Non-pigmented ciliary epithelial cell (primary cell): ENCODE data around the gene MICB.
"Not testable (repeated sequence)": the region's sequence is repeated elsewhere in the genome, so short reads cannot be mapped to it uniquely, and the experiment has no call there.

Source experiments
- DNase-seq: peaks from one replicate; pipeline ENCODE4 v3.0.0-alpha.2; 2010; ENCODE audit warnings: low read depth

The MICB gene

GRCh38 chr6:31474871-31475286 lies 23.1 kb upstream of the MICB start:
- no peak for DNase-seq

DNA sequence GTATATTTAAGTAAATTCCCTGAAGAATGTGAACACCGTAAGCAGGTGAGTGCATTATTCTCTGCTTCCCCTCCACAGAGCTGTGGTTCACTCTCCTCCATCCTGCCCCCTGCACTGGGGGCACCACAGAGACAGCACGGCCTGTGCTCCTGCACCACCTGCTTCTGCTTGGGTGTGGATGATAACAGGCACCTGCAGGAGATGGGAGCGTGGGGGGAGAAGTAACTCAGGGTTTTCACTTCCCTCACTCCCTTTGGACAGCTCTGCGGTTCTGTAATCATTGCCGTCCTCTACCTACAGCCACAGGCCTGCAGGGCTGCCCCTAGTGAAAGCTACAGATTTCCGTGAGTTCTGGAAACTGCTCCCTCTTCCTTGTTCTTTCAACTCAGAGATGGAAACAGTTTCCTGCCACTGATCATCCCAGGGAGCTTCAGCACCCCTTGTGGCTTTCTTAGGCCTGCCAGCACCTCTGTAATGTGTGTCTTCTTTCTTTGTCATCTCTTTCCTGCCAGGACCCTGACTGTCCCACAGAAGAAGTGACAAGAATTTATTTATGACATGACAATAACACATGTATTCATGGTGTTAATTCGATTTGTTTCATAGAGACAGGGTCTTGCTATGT lies 21.3 kb upstream of the MICB start:
- DNase-seq, result no peak

- no peak for DNase-seq
Measured at GRCh38 chr6:31477521-31477920, 20.4 kb upstream of the MICB start.

GRCh38 chr6:31478186-31478950 lies 19.6 kb upstream of the MICB start:
- no peak for DNase-seq

DNA sequence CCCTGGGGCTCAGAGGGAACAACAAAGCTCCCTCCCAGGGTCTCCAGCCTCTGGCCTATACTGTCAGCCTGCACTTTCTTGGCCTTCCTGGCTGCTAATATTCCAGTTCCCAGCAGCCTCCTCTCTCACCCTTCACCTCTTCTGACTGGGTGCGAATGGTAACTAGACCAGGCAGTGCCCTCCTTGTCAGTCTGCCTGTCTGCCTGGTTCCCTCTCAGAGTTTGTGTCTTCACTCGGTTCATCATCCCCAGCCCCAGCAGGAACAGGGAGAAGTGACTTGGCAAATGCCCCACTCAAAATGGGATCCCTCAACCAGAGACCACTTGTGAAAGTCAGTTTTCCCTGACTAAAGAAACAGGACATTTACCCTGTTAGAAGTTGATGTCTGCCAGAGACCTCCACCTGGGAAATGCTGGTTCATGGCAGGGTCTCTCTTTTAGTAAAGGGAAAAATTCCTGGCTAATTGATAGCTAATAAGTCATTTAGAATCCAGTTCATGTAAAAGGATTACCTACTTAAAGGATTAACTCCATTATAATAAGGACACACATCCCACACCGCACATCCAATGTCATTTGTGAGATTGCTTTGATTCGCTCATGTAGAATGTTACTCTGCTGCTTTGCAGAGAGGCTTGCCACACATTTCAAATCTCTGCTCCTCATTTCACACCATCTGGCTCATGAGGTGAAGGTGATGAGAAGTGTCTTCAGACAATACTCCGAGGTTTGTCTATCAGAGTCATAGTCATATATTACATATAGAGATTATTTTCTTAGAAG lies 18.6 kb upstream of the MICB start:
- DNase-seq, result no peak

DNA sequence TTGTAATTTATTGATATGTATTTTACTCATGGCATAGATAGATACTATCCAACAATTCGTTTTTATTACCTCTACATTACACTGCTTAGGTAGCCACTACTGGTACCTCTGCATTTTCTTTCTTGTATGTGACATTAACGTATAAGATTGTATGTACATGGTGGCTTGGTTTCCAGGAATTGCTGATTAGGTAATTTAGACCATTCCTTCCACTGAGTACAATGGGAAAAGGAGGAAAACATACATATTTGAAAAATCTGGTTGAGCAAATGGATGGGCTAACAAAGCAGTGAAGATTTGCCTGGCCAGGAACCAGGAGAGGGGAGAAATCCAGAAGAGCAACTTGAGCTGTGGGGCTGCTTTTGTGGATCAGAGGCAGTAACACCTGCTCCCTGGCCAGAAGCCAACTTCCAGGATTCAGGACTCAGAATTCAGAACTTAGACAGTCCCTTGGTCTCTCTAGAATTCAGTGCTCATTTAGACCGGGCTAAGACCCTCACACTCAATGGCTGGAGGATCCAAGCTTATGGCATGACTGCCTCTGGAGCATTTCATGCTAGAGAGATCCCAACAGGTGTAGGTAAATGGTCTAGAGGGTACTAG lies 17.9 kb upstream of the MICB start:
- no peak for DNase-seq

DNA sequence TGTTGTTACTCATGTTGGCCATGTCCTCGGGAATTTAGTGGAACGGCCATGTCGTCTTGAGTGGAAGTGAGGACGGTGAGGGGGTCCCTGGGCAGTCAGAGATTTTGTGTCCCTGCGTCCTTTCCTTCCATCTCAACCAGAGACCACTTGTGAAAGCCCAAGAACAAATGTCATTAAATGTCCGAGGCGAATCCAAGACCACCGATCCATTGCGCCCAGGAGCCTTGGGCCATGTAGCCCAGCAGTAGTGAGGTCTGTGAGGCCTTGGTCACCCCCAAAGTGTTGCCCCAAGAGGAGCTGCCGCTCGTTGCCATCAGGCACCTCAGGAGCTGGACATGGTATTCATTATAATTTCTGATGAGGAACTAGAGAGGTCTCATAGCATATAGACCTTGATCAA lies 17.4 kb upstream of the MICB start:
- no peak for DNase-seq

DNA sequence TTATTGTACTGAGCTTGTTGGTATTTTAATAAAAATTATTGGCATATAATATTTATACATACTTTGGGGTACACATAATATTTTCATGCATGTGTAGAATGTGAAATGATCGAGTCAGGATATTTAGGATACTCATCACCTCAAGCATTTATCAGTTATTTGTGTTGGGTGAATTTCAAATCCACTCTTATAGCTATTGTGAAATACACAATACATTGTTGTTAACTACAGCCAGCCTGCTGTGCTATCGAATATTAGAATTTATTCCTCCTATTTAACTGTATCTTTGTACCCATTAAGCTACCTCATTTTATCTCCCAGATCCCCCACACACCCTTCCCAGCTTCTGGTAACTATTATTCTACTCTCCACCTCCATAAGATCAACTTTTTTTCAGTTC lies 14.6 kb upstream of the MICB start:
- DNase-seq, result no peak

- no peak for DNase-seq
Measured at GRCh38 chr6:31485055-31485454, 12.9 kb upstream of the MICB start.

DNA sequence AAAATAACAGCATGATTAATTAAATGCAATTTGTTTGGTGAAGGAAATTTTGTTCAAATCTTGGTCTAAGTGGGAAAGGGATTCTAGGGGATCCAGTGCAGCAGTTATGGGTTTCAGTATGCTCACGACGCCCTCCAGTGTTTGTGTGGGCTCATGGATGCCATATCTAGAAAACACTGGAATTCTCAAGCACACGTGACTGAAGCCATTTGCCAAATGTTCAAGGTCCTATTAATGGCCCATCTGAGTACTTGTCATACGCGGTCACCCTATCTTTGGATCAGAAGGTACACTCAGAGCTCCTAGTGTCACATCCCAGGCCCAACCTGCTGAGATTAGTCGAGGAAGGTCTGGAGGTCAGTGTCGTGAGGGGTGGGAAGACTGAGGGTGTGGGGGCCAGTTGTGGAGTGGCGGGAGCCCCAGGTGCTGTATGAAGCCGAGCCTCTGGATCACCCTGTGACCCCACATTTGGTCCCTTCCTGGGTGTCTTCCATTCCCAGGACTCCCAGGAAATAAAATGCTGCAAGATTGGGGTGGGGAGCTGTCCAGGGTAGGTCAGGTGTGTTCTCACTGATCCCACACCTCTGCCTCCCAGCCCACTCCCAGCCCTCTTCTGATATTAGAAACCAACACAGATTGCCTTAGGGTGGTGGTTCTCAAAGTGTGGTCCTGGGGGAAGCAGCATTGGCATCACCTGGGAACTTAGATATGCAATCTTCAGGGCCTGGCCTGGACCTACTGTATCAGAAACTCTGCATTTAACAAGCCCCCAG lies 11.7 kb upstream of the MICB start:
- not testable (repeated sequence) for DNase-seq

- not testable (repeated sequence) for DNase-seq
Measured at GRCh38 chr6:31487674-31488073, 10.3 kb upstream of the MICB start.

DNA sequence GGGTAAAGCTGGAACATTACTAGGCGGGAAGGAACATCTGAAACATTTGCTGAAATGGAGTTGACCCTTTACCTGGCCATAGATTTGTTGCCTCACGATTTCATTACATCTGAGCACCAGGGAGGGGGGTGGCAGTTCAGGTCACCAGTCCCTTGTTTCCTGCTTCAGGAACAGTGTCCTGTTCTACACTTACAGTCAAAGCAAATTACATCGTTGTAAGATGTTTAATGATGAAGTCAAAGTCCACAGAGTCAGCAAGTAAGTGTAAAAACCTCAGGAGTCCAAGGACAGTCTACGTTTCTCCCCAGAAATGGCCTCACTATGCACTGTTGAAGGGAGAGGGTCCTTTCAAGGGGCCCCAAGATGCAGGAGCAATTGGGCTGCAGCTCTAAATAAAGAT lies 8.9 kb upstream of the MICB start:
- no peak for DNase-seq

GRCh38 chr6:31490115-31490873 lies 7.7 kb upstream of the MICB start:
- DNase-seq, result no peak

- not testable (repeated sequence) for DNase-seq
Measured at GRCh38 chr6:31493550-31493874, 4.4 kb upstream of the MICB start.

GRCh38 chr6:31493875-31494694 lies 3.9 kb upstream of the MICB start:
- DNase-seq, result no peak

GRCh38 chr6:31495580-31495979 lies 2.4 kb upstream of the MICB start:
- DNase-seq, result no peak

DNA sequence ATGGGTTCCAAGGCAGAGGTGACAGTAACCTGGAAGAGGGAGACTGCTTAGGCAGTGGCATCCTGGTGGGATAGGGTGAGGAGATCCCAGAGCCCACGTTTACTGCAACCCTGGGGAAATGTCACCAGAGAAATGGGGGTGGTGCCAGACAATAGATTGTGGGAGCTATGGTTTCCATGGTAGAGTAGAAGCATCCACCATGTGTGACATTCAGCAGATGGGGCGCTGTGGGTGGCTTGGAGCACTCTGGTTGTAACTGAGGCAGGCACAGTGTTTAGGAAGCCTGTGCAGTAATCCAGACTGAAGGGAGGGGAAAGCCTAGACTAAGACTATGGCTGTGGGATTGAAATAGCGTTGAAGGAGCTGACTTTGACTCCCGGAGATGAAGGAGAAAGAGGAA lies 1.1 kb upstream of the MICB start:
- DNase-seq, result not testable (repeated sequence)

DNA sequence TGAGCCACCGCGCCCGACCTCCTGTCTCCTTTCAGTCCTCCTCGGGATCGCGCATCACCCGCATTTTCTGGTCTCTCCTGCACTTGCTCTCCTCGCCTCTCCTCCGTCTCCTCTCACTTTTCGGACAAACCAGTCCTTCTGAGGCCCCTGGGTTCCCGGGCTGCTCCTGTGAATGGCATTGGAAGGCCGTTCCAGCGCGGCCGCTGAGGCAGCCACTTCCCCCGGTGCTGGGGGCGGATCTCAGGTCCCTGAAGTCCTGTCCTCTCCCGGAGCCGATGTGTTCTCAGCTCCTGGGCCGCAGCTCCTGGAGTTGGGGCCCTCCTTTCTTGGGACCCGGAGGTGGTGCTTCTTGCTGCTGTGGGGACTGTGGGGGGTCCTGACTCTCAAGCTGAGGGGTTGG lies 803 bp downstream of the MICB start:
- no peak for DNase-seq

DNA sequence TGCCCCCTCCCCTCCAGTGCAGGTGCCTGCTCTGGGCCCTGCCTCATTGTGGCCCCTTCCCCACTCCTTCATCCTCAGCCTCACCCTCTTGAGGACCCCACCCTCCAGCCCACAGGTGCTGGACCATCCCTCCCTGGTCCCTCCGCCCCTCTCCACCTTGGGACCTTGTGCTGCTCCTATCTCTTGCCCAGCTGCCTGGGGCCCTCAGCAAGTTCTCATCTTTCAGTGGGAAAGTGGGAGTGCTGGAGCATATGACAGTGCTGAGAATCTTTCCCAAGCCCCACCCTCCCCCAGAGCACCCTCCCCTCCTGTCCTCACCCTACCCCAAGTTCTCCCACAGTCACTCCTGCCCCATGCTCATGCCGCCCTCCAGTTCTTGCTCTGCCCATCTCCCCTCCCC lies 1.7 kb downstream of the MICB start:
- not testable (repeated sequence) for DNase-seq

DNA sequence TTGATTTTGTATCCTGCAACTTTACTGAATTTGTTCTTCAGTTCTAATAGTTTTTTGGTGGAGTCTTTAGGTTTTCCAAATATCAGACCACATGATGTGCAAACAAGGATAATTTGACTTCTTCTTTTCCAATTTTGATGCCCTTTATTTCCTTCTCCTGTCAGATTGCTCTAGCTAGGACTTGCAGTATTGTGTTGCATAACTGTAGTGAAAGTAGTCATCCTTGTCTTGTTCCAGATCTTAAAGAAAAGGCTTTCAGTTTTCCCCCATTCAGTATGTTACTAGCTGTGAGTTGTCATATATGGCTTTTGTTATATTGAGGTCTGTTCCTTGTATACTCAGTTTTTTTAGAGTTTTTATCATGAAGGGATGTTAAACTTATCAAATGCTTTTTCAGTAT lies 4.6 kb downstream of the MICB start:
- DNase-seq, result no peak
